Measurements from ENCODE around the gene TLK1.
A peak's percentile ranks its signal among the peaks of the same experiment; 100 is the strongest.

TLK1 gene

GRCh38 chr2:171160119-171160955 is at the start of gene TLK1:
Gene TLK1 (minus strand): TSS chr2:171160893. CDS start chr2:171160428, 465 bp downstream.
- peak; percentile 30 to 59 for DNase-seq

- DNase-seq: no peak
Observed at GRCh38 chr2:171210216-171210863, 49.6 kb upstream of the TLK1 start.

- DNase-seq: no peak
Observed at GRCh38 chr2:171208657-171209056, 48.0 kb upstream of the TLK1 start.

- no peak for DNase-seq
Observed at GRCh38 chr2:171206422-171207115, 45.9 kb upstream of the TLK1 start.

GRCh38 chr2:171205551-171205950 is 44.9 kb upstream of the TLK1 start:
- no peak for DNase-seq

GRCh38 chr2:171201767-171202166 is 41.1 kb upstream of the TLK1 start:
- no peak for DNase-seq

GRCh38 chr2:171201271-171201670 is 40.6 kb upstream of the TLK1 start:
- DNase-seq: no peak

- no peak for DNase-seq
Observed at GRCh38 chr2:171200469-171200868, 39.8 kb upstream of the TLK1 start.

GRCh38 chr2:171191021-171191420 is 30.3 kb upstream of the TLK1 start:
- no peak for DNase-seq

GRCh38 chr2:171187819-171188218 is 27.1 kb upstream of the TLK1 start:
- no peak for DNase-seq

- DNase-seq: no peak
Observed at GRCh38 chr2:171187177-171187576, 26.5 kb upstream of the TLK1 start.

GRCh38 chr2:171185941-171186340 is 25.2 kb upstream of the TLK1 start:
- no peak for DNase-seq

- no peak for DNase-seq
Observed at GRCh38 chr2:171185165-171185818, 24.6 kb upstream of the TLK1 start.

GRCh38 chr2:171181064-171182049 is 20.7 kb upstream of the TLK1 start:
- no peak for DNase-seq

GRCh38 chr2:171180229-171180930 is 19.7 kb upstream of the TLK1 start:
- DNase-seq: no peak

GRCh38 chr2:171178993-171179392 is 18.3 kb upstream of the TLK1 start:
- no peak for DNase-seq

- DNase-seq: no peak
Observed at GRCh38 chr2:171176516-171176915, 15.8 kb upstream of the TLK1 start.

- DNase-seq: no peak
Observed at GRCh38 chr2:171174075-171174474, 13.4 kb upstream of the TLK1 start.

- no peak for DNase-seq
Observed at GRCh38 chr2:171173087-171173486, 12.4 kb upstream of the TLK1 start.

GRCh38 chr2:171171808-171172207 is 11.1 kb upstream of the TLK1 start:
- no peak for DNase-seq

GRCh38 chr2:171169839-171170238 is 9.1 kb upstream of the TLK1 start:
- DNase-seq: no peak
